HCT116 (cell line): ENCODE measurements around the gene FBP1.

Experiments used
- ATF3 ChIP-seq: IDR thresholded peaks from 2 replicates; pipeline ENCODE4 v1.6.1; 2012
- CTCF ChIP-seq, 3 experiments: fragments of 200-600 bp in 1 of 3; sonication (generic) in 1 of 3; IDR thresholded peaks in 2 of 3; conservative IDR thresholded peaks in 1 of 3; 2 replicates each; pipeline ENCODE4 v1.5.1; 2012 to 2017; ENCODE audit warnings: low read depth in 2 of 3, low read length in 2 of 3, antibody characterized with exemption in 1 of 3, borderline replicate concordance in 1 of 3, control low read depth in 1 of 3, mild to moderate bottlenecking in 1 of 3, mixed read lengths in 1 of 3, mixed run types in 1 of 3, moderate library complexity in 1 of 3; ENCODE audit not compliant: insufficient read depth in 1 of 3
- EZH2 ChIP-seq: fragments of 200-600 bp; sonication (generic); IDR thresholded peaks from 2 replicates; pipeline ENCODE4 v1.6.1; 2017; ENCODE audit warnings: antibody characterized with exemption, mixed run types
- EZH2phosphoT487 ChIP-seq: fragments of 200-600 bp; IDR thresholded peaks from 2 replicates; pipeline ENCODE4 v1.6.1; 2018; ENCODE audit warnings: antibody characterized with exemption, borderline replicate concordance
- JUND ChIP-seq: IDR thresholded peaks from 2 replicates; pipeline ENCODE4 v1.6.1; 2012
- MAX ChIP-seq: IDR thresholded peaks from 2 replicates; pipeline ENCODE4 v1.6.1; 2012
- POLR2A ChIP-seq: IDR thresholded peaks from 2 replicates; pipeline ENCODE4 v1.7.0; 2011; ENCODE audit warnings: borderline replicate concordance; ENCODE audit not compliant: insufficient read depth, insufficient read length; ENCODE audit errors: extremely low read depth
- POLR2AphosphoS5 ChIP-seq: IDR thresholded peaks from 2 replicates; pipeline ENCODE4 v1.6.1; 2011; ENCODE audit warnings: mild to moderate bottlenecking, low read depth, low read length, moderate library complexity
- RAD21 ChIP-seq: IDR thresholded peaks from 2 replicates; pipeline ENCODE4 v1.6.1; 2012; ENCODE audit warnings: low read depth, mild to moderate bottlenecking
- REST ChIP-seq: IDR thresholded peaks from 2 replicates; pipeline ENCODE4 v1.6.1; 2012; ENCODE audit warnings: low read depth
- SIN3A ChIP-seq: IDR thresholded peaks from 2 replicates; pipeline ENCODE4 v1.6.1; 2012; ENCODE audit warnings: low read depth
- SP1 ChIP-seq: IDR thresholded peaks from 2 replicates; pipeline ENCODE4 v1.6.1; 2012; ENCODE audit warnings: low read depth
- SRF ChIP-seq: IDR thresholded peaks from 2 replicates; pipeline ENCODE4 v1.6.1; 2012; ENCODE audit warnings: low read depth
- ZNF274 ChIP-seq: fragments of 200-500 bp; sonication (Bioruptor generic); IDR thresholded peaks from 2 replicates; pipeline ENCODE4 v1.6.1; 2014; ENCODE audit warnings: mild to moderate bottlenecking, low read depth, low read length, inconsistent platforms

GRCh38 chr9:94643741-94644140, 4.4 kb upstream of the FBP1 start:
- TF ChIP-seq MAX: no peak
- no peak for TF ChIP-seq CTCF (IDR thresholded peaks at IDR 0.05 in 2 of 3, conservative IDR thresholded peaks at IDR 0.05 in 1 of 3; ENCODE audit: borderline replicate concordance in 1 of 3, insufficient read depth in 1 of 3, low read depth in 2 of 3, low read length in 2 of 3)
- no peak for TF ChIP-seq REST
- no peak for TF ChIP-seq POLR2AphosphoS5
- TF ChIP-seq POLR2A: no peak
- TF ChIP-seq RAD21: no peak
- no peak for TF ChIP-seq ATF3
- TF ChIP-seq SRF: no peak
- no peak for TF ChIP-seq EZH2
- TF ChIP-seq EZH2phosphoT487: no peak
- TF ChIP-seq SIN3A: no peak
- TF ChIP-seq ZNF274: no peak
- TF ChIP-seq JUND: no peak
- no peak for TF ChIP-seq SP1
